Muscle of back (tissue), 11 donors: Measurements from ENCODE around the gene RPL18. TPM values are rescaled to one million over a fixed set of nuclear protein-coding genes. Genes with fewer than 3 reads are reported as not detected.
"Not testable (repeated sequence)": the region's sequence is repeated elsewhere in the genome, so short reads cannot be mapped to it uniquely, and the experiment has no call there.

Source experiments
- DNase-seq, 3 donors: peaks; one replicate each; pipeline versions ENCODE4 v3.0.0 to v3.0.0-alpha.2; 2013
- polyA plus RNA-seq, 10 donors: library from polyadenylated mRNA; unstranded; fragments of 120-200 nt; gene quantifications; one replicate each; pipeline ENCODE4 v1.2.1, GENCODE V29; 2013; ENCODE audit not compliant: insufficient read length in 10 of 10

Gene RPL18
- polyA plus RNA-seq, 10 donors: 1,102 to 2,024 (median 1,616) TPM

DNA sequence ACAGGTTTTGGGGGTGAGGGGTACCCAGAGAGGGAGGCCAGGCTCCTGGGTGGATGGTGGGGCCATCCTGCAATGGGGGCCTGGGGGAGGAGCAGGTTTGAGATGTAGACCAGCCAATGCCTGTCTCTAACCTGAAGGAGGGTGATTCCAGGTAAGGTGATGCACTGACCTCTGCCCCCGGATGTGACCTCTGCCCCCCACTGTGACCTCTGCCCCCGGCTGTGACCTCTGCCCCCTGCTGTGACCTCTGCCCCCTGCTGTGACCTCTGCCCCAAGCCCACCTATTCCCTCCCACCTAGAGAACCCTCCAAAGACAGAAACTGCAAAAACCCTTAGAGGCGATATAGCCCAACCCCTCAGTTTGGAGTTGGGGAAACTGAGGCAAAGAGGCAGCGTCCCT, 22.7 kb downstream of the RPL18 start:
- DNase-seq: no peak

- DNase-seq: no peak
These were observed 23.1 kb downstream of the RPL18 start for GRCh38 chr19:48595833-48596232.

GRCh38 chr19:48595171-48595570, 23.8 kb downstream of the RPL18 start:
- no peak for DNase-seq

DNA sequence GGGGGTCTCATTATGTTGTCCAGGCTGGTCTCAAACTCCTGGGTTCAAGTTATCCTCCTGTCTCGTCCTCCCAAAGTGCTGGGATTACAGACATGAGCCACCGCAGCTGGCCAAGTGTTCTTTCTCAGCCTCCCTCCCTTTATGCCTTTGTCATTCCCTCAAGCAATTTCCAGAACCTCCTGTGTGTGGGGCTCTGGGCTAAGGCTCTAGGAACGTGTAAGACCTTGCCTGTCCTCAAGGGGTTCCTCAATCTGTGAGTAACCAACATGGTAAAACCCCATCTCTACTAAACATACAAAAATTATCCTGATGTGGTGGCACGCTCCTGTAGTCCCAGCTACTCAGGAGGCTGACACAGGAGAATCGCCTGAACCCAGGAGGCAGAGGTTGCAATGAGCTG, 28.0 kb downstream of the RPL18 start:
- DNase-seq: no peak

DNA sequence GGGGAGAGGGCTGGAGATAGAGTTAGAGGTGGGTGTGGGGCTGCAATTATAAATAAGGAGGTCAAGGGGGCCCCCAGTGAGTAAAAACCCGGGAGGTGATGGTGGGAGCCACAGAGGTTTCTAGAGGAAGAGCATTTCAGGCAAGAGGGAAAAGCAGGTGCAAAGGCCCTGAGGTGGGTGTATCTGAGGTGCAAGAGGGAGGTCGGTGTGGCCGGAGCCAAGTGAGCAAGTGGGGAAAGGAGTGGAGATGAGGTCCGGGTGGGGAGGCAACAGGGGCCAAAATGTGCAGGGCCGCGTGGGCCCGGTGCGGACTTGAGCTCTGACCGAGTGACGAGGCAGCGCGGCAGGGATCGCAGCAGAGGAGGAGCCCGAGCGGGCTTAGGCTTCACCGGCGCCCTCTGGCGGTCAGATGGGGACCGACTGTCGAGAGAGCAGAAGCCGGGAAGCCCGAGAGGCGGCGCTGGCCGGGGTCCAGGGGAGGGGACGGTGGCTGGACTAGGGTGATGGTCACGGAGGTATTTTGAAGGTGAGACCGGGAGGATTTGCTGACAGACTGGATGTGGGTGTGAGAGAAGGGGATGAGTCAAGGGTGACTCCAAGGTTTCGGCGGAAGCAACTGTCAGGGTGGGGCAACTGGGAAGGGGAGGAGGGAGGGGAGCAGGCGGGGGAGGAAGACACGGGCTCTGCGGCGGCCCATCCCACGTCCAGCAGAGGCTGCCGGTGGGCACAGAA, 30.1 kb downstream of the RPL18 start:
- peak; percentile 73 to 94 (median 89) for DNase-seq

DNA sequence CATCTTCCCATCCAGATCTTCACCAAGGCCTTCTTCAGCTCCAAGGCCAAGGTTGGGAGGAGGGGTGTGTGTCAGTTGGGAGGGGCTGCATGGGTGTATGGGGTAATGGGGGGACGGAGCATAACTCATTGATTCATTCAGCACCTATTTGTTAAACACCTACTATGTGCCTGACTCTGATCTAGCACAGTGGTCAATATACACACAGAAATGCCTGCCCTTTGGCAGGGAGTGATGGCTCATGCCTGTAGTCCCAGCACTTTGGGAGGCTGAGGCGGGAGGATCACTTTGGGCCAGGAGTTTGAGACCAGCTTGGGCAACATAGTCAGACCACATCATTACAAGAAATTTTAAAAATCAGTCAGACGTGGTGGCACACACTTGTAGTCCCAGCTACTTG, 31.6 kb downstream of the RPL18 start:
- DNase-seq: no peak

- no peak for DNase-seq
These were observed 36.8 kb downstream of the RPL18 start for GRCh38 chr19:48582168-48582567.

DNA sequence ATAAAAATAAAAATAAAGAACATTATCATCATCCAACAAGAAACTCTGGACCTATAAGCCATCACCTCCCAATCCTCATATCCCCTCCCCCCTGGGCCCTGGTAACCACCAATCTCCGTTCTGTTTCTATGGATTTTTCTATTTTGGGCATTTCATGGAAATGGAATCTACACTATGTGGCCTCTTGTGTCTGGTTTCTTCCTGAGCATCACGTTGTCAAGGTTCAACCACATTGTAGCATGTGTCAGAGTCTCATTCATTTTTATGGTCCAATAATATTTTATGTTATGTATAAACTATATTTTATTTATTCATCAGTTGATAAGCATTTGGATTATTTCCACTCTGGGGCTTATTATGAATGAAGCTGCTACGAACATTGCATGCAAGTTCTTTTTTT, 40.1 kb downstream of the RPL18 start:
- no peak for DNase-seq

GRCh38 chr19:48577908-48578307, 41.1 kb downstream of the RPL18 start:
- DNase-seq: not testable (repeated sequence)

DNA sequence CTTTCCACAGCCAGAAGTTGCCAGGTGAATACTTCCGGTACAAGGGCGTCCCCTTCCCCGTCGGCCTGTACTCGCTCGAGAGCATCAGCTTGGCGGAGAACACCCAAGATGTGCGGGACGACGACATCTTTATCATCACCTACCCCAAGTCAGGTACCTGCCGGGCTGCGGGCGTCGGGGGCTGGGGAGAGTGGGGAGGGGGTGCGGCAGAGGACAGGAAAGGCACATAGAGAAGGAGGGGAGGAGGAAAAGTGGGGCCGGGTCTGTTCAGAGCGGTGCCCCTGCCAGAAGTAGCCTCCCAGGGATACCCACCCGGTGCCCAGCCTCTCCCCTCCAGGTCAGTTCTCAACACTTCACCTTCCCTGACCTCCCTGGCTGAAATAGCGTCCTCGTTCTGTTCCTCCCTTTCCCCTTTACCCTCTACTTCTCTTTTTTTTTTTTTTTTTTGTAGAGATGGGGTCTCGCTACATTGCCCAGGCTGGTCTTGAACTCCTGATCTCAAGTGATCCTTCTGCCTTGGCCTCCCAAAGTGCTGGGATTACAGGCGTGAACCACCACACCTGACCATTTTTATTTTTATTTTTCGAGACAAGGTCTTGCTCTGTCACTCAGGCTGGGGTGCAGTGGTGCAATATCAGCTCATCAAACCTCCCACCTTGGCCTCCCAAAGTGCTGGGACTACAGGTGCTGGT, 42.9 kb downstream of the RPL18 start:
- no peak for DNase-seq

- DNase-seq: no peak
These were observed 45.8 kb downstream of the RPL18 start for GRCh38 chr19:48573163-48573505.

DNA sequence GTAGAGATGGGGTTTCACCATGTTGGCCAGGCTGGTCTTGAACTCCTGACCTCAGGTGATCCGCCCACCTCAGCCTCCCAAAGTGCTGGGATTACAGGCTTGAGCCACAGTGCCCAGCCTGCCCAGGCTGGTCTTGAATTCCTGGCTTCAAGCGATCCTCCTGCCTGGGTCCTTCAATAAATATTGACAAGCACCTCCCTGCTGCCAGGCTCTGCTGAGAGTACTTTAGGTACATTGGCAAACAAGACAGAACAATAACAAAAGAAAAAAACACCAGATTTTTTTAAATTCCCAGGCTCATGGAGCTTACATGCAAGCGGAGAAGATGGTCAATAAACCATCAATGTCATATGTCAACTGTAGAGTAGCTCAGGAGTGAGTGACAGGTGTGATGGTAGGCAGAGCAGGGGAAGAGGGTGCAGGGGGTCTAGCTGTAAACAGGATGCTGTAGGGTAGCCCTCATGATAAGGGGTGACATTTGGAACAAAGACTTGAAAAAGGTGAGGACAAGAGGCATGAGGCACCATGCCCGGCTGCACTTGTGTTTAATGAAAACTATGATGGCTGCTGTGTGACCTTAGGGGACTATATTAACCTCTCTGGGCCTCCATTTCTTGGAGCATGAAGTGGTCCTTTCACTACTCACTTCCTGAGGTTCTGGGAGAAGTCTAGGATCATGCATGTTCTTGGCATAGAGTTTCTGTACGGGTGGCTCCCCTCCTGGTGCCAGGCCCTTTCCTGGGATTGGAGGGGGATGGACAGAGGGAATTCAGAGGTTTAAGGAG, 47.4 kb downstream of the RPL18 start:
- no peak for DNase-seq

GRCh38 chr19:48569814-48570213, 49.2 kb downstream of the RPL18 start:
- peak in 2 of 3 donors; percentile 48 to 63 for DNase-seq

GRCh38 chr19:48568345-48568886, 50.6 kb downstream of the RPL18 start:
- peak; percentile 66 to 74 (median 69) for DNase-seq

Other genes starting within 250 kb of the RPL18 start
- 100 to 1,000 TPM in 9 of 10 donors, 10 to 100 TPM in 1; 99.5 to 140 (median 124) TPM for gene KDELR1, start 227.6 kb downstream of the RPL18 start, polyA plus RNA-seq
- gene GRIN2D, start 225.5 kb downstream of the RPL18 start, polyA plus RNA-seq: 1 to 10 TPM in 8 of 10 donors, under 1 TPM in 2; 0.83 to 2.5 (median 1.3) TPM
- gene GRWD1, start 173.2 kb downstream of the RPL18 start, polyA plus RNA-seq: 10 to 100 TPM; 14.9 to 27.8 (median 22.3) TPM
- gene KCNJ14, start 163.6 kb downstream of the RPL18 start, polyA plus RNA-seq: 1 to 10 TPM in 2 of 10 donors, under 1 TPM in 8; 0.59 to 1.1 (median 0.72) TPM
- 10 to 100 TPM; 34.8 to 52.0 (median 40.0) TPM for gene CYTH2, start 149.8 kb downstream of the RPL18 start, polyA plus RNA-seq
- under 1 TPM in 7 of 10 donors, not detected in 3; 0.04 to 0.70 (median 0.28) TPM for gene LMTK3, start 107.3 kb downstream of the RPL18 start, polyA plus RNA-seq
- 1 to 10 TPM in 2 of 10 donors, under 1 TPM in 4, not detected in 4; 0.21 to 3.5 (median 0.40) TPM for gene SULT2B1, start 67.0 kb downstream of the RPL18 start, polyA plus RNA-seq
- gene SPACA4, start 12.4 kb downstream of the RPL18 start, polyA plus RNA-seq: not detected
- 1 to 10 TPM in 1 of 10 donors, under 1 TPM in 4, not detected in 5; 0.16 to 1.8 (median 0.24) TPM for gene FAM83E, start 4.1 kb downstream of the RPL18 start, polyA plus RNA-seq
- gene SPHK2, start 328 bp upstream of the RPL18 start, polyA plus RNA-seq: 1 to 10 TPM; 5.3 to 8.5 (median 7.4) TPM
- gene DBP, start 18.2 kb upstream of the RPL18 start, polyA plus RNA-seq: 1 to 10 TPM; 3.9 to 9.7 (median 6.0) TPM
- gene CA11, start 27.0 kb upstream of the RPL18 start, polyA plus RNA-seq: 10 to 100 TPM in 3 of 10 donors, 1 to 10 TPM in 7; 4.5 to 15.7 (median 9.0) TPM
- 1 to 10 TPM in 8 of 10 donors, under 1 TPM in 2; 0.67 to 9.6 (median 2.3) TPM for gene NTN5, start 53.8 kb upstream of the RPL18 start, polyA plus RNA-seq
- 1 to 10 TPM in 2 of 10 donors, under 1 TPM in 8; 0.39 to 1.2 (median 0.83) TPM for gene FUT2, start 76.8 kb upstream of the RPL18 start, polyA plus RNA-seq
- gene MAMSTR, start 100.5 kb upstream of the RPL18 start, polyA plus RNA-seq: 100 to 1,000 TPM in 6 of 10 donors, 10 to 100 TPM in 4; 47.0 to 137 (median 107) TPM
- 10 to 100 TPM; 18.7 to 28.8 (median 21.7) TPM for gene RASIP1, start 121.4 kb upstream of the RPL18 start, polyA plus RNA-seq
- gene IZUMO1, start 127.7 kb upstream of the RPL18 start, polyA plus RNA-seq: 1 to 10 TPM in 4 of 10 donors, under 1 TPM in 6; 0.23 to 2.2 (median 0.94) TPM
- gene FUT1, start 133.5 kb upstream of the RPL18 start, polyA plus RNA-seq: 1 to 10 TPM in 7 of 10 donors, under 1 TPM in 3; 0.62 to 1.9 (median 1.2) TPM
- not detected for gene FGF21, start 136.3 kb upstream of the RPL18 start, polyA plus RNA-seq
- 10 to 100 TPM; 19.6 to 24.3 (median 22.4) TPM for gene BCAT2, start 191.9 kb upstream of the RPL18 start, polyA plus RNA-seq
- 1 to 10 TPM; 2.6 to 4.5 (median 3.2) TPM for gene HSD17B14, start 217.3 kb upstream of the RPL18 start, polyA plus RNA-seq
- 10 to 100 TPM; 23.6 to 43.5 (median 33.1) TPM for gene PLEKHA4, start 249.4 kb upstream of the RPL18 start, polyA plus RNA-seq